ENCODE data around the gene PRKACB.
"Not testable (repeated sequence)": the region's sequence is repeated elsewhere in the genome, so short reads cannot be mapped to it uniquely, and the experiment has no call there.

Gene PRKACB

GRCh38 chr1:84282780-84283333 lies 138.8 kb downstream of the PRKACB start:
- DNase-seq (ENCODE audit: extremely low read depth, low read depth): no peak
- TF ChIP-seq CTCF (IDR thresholded peaks at IDR 0.05; ENCODE audit: low read depth, low read length, missing control alignments): no peak
- no peak overlapping the region for H3K4me3 ChIP-seq (replicated peaks; ENCODE audit: low read depth, low read length)

- no peak for DNase-seq (ENCODE audit: extremely low read depth, low read depth)
- no peak for TF ChIP-seq CTCF (IDR thresholded peaks at IDR 0.05; ENCODE audit: low read depth, low read length, missing control alignments)
- H3K4me3 ChIP-seq (replicated peaks; ENCODE audit: low read depth, low read length): no peak overlapping the region
Observed at GRCh38 chr1:84283381-84283780, 139.3 kb downstream of the PRKACB start.

- DNase-seq (ENCODE audit: extremely low read depth, low read depth): no peak
- TF ChIP-seq CTCF (IDR thresholded peaks at IDR 0.05; ENCODE audit: low read depth, low read length, missing control alignments): no peak
- no peak overlapping the region for H3K4me3 ChIP-seq (replicated peaks; ENCODE audit: low read depth, low read length)
Observed at GRCh38 chr1:84286071-84286470, 142.0 kb downstream of the PRKACB start.

- H3K4me3 ChIP-seq (replicated peaks; ENCODE audit: low read depth, low read length): not testable (repeated sequence)
Observed at GRCh38 chr1:84287389-84287788, 143.3 kb downstream of the PRKACB start.

More at GRCh38 chr1:84287389-84287788, 143.3 kb downstream of the PRKACB start:
- DNase-seq (ENCODE audit: extremely low read depth, low read depth): not testable (repeated sequence)

Measured in HFF-Myc (cell line).